DMS153 treated with DMSO at 0.1 percent for 48 hours (cell line): Measurements from ENCODE around the gene ITGA2B.
"Not testable (repeated sequence)": the region's sequence is repeated elsewhere in the genome, so short reads cannot be mapped to it uniquely, and the experiment has no call there.

ENCODE experiments used
- DNase-seq: peaks from one replicate; lab custom pipeline; 2025; ENCODE audit not compliant: unreplicated experiment; lab: John Stamatoyannopoulos, UW

ITGA2B gene

DNA sequence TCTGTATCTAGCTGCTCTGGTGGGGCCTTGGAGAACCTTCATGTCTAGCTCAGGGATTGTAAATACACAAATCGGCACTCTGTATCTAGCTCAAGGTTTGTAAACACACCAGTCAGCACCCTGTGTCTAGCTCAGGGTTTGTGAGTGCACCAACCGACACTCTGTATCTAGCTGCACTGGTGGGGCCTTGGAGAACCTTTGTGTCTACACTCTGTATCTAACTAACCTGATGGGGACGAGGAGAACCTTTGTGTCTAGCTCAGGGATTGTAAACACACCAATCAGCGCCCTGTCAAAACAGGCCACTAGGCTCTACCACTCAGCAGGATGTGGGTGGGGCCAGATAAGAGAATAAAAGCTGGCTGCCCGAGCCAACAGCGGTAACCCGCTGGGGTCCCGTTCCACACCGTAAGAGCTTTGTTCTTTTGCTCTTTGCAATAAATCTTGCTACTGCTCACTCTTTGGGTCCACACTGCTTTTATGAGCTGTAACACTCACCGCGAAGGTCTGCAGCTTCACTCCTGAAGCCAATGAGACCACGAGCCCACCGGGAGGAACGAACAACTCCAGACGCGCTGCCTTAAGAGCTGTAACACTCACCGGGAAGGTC lies 19.9 kb downstream of the ITGA2B start:
- DNase-seq: not testable (repeated sequence)

DNA sequence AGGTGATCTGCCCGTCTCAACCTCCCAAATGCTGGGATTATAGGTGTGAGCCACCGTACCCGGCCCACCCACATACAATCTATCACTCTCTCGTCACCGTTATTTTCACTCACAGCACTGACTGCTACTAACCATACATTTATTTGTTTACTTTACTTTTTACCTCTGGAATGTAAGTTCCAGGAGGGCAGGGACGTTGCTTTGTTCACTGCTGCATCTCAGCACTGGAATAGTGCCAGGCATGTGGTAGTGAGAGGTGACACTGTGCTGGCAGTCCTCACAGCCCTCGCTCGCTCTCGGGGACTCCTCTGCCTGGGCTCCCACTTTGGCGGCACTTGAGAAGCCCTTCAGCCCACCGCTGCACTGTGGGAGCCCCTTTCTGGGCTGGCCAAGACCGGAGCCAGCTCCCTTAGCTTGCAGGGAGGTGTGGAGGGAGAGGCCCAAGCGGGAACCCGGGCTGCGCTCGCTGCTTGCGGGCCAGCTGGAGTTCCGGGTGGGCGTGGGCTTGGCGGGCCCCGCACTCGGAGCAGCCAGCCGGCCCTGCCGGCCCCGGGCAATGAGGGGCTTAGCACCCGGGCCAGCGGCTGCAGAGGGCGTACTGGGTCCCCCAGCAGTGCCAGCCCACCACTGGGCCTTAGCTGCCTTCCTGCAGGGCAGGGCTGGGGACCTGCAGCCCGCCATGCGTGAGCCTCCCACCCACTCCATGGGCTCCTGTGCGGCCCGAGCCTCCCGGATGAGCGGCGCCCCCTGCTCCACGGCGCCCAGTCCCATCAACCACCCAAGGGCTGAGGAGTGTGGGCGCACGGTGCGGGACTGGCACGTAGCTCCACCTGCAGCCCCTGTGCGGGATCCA lies 20.8 kb downstream of the ITGA2B start:
- DNase-seq: not testable (repeated sequence)

DNA sequence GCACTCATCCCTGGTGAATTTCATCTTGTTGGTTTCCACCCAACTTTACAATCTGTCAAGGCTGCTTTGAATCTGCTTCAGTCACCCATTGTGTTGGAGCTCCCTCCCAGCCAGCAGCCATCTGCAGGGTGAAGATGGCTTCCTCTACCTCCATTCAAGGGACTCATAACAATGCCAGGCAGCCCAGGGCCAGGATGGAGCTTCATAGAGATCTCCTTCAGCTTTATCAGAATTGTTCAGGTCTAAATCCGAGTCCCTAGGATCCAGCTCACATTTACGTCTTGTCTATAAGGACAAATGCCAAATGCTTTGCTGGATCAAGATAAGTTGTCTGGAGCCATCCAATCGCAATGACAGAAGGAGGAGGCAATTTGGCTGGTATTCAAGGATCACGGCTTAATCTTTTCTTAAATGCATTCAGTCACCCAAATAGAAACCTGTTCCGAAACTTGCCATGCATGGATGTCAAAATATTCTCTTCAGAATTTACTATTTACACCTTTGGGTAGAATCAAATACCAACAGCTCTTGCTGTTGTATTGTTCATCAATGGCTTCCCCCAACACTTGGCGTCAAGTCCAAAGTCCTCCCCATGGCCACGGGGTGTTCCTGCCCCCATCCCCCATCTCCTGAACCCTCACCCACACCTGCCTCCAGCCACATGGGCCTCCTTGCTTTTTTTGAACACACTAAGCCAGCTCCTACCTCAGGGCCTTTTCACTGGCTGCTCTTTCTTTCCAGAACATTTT lies 22.0 kb downstream of the ITGA2B start:
- no peak for DNase-seq

DNA sequence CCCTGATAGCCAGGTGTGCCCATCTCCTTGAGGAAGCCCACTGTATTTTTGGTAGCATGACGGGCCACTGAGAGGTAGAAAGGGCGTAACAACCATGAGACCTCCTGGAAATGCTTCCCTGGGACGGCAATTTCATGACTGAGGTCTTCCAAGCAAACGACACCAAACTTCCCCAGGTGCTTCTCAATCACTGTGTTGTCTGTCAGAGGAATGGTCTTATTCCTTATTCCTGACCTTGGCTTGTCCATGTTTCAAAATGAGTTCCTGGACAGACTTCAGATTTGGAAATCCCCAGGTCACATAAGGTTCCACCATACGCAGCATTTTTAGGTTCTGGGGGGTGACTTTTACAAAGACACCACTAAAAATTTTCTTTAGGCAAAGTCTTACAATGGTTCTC lies 24.4 kb downstream of the ITGA2B start:
- not testable (repeated sequence) for DNase-seq

DNA sequence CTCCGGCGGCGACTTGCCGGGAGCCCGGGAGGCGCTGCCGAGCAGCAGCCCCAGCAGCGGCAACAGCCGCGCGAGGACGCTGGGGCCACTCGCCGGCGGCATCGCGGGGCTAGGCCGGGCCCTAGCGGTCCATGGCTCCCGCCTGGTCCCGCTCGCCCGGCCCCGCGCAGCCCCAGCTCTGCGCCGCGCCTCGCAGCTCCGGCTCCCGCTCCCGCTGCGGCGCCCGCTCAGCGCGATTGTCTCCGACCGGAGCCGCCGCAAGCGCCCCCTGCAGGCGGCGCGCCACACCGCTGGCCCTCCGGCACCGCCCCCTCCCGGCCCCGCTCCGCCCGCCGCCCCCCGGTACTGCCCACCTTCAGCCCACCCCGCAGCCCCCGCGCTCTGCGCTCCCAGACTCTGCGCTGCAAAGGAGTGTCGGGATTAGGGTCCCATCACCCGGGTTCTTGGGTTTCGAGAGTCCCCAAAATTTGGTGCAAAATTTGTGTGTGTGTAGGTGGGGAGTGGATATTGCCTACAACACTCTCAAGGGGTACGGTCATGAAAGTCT lies 25.8 kb downstream of the ITGA2B start, which contains the start of gene FAM171A2:
Gene FAM171A2 (minus strand): TSS at position 241 of the 547 bp plus-strand sequence. CDS start 139 bp downstream, at position 102.
- DNase-seq: peak; percentile 19

DNA sequence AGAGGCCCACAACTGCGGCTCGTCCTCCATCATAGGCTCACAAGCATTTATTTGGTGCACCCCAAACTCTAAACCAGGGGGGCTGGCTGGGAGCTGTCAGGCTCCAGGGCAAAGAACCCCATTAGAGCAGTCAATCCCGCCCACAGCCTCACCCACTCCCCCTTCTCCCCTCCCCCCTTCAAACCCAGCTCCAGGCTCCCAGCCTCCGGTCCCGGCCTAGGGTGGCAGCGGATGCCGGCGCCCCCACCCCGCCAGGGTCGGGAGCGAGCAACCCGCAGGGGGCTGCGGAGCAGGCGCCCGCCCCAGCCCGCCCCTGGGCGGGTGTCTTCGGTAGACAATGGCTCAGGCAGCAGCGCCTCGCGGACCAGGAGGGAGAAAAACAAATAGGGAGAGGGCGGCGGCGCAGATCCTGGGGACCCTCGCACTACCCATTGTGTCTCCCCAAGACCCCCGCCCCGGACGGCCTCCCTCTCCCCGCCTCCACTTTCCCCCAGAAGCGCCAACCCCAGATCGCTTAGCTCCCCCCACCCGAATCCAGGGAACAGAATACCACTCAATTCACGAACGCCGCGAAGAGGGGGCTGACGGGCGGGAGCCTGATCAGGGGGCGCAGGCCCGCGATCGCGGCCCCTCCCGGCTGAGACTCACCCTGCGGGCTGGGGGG lies 26.4 kb downstream of the ITGA2B start:
- no peak for DNase-seq

DNA sequence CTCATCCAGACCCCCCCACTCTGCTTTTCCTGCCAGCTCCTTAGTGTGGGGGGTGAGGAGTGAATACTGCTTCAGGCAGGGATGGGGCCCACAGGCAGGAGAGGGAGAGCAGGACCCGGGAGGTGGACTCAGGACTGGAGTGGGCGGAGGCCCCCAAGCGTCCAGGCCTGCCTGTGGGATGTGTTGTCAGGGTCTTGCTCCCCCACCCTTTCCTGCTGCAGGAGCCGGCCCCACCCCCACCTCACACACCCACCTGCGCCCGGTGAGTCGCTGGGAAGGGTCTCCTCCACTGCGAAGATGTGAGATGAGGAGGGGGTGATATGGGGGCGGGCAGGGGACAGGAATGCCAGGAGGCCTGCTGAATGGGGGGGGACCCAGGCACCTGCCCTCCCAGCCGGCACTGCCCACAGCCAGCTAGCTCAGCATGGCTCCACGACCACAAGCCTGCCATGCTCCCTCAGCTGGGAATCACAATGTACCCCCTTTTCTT lies 26.9 kb downstream of the ITGA2B start:
- no peak for DNase-seq

DNA sequence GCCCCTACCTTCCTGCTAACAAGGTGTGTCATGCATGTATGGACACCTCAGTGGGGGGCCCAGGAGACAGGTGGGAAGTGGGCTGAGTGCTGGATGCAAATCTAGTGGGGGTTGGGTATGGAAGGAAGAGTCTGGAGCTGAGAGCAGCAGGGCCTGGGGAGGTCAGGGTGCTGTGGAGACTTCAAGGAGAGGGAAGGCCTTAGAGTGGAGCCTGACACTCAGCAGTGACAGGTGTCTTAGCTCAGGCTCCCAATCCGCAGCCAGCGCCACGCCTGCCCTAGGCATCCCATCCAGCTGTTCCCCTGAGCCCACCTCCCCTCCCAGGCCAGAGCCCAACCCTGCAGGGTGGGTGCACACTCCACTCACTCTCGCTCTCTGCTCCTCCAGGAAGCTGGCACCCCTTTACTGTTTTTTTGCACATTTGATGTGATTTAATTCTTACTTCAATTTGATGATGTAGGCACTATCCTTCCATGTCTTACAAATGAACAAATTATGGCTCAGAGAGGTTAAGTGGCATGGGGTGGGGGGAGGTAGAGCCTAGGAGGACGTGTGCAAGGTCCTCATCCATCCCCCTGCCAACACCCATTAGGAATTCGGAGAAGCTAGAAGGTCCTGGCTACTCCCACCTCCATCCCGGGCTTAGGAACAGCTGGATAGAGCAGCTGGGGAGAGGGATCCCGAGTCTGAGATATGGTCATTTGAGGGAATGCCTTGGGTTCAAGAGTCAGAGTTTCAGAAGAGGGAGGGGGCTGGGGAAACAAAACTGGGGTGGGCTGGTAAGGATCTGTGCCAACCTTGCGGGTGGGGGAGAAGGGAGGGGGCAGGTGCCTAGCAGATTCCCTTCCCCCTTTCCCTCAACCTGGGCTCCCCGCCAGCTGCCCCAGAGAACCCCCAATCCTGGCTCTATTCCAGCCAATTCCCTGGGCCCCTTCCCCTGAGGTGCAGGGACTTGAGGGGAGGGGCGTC lies 27.9 kb downstream of the ITGA2B start:
- no peak for DNase-seq

DNA sequence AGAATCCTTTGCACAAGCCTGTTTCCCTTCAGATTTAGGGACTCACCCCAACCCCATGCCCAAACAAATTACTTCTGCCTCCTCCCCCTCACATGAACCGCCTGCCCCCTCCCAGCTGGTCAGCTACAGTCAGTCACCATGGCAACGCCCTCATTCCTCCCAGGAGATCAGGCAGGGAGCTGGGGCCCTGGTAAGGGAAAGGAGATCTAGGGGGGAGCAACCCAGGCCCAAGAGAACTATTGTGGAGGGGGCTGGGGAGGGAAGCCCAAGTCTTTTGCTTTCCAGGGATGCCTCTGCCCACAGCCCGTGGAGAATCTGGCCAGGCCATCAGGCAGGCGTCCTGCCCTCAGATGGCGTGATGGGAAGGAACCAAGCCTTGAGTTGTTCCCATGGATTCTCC lies 28.6 kb downstream of the ITGA2B start:
- DNase-seq: no peak

DNA sequence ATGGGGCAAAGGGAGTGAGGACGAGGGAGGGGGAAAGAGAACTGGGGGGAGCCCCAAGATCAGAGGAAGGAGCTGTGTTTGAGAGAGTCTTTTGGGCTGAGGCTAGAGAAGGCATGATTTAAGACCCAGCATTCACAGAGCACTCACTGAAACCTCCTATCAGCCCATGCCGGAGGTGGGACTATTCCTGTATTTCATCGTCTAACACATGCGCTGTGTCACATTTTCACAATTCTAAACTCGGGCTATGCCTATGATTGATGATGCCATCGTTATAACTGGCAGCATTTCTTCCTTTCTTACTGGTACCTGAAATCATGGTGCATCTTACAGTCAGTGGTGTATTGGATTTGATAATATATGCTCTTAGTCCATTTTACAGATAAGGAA lies 29.3 kb downstream of the ITGA2B start:
- no peak for DNase-seq

DNA sequence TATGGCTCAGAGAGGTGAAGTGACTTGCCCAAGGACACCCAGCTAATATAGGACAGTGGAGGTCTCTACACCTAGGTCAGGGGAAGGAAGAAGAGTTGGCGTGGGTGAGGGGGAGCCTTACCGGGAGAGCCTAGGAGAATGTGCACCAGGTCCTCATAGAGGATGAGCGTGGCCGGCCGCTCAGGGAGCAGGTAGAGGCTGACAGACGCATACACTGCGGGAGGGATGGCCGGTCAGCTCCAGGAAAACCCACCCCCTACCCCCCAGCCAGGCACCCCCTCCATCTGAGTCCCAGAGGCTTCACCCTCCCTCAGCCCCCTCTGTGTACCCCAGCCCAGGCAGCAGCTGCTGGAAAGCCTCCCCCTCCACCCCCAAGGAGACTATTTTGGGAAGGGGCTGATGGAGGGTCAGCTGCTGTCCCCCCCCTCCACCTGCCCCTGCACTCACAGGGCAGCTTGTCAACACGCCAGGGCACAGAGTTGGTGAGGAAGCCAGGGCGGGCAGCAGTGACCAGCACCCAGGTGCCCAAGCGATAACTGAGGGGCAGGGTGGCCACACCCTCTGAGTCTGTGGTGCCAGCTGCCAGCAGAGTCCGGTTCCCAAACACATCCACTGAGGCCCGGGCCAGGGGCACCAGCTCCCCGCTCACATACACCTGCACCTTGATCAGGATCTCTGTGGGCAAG lies 29.8 kb downstream of the ITGA2B start:
- DNase-seq: no peak

DNA sequence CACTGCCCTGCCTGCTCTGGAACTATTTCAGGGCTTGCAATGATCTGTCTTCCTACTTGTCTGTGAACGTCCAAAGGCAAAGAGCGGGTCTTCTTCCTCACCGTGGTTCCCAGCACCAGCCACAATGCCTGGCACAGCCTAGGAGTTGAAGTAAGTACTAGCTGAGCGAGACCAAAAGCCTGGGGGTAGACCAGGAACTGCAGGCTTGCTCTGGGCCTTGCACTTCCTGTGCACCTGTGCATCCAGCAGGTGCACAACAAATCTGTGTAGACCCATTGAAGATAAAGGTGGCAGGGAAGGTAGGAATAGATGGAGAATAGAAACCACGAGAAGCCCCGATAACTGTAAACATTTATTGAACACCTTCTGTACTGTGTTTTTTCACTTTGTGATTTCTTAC lies 30.4 kb downstream of the ITGA2B start:
- no peak for DNase-seq

DNA sequence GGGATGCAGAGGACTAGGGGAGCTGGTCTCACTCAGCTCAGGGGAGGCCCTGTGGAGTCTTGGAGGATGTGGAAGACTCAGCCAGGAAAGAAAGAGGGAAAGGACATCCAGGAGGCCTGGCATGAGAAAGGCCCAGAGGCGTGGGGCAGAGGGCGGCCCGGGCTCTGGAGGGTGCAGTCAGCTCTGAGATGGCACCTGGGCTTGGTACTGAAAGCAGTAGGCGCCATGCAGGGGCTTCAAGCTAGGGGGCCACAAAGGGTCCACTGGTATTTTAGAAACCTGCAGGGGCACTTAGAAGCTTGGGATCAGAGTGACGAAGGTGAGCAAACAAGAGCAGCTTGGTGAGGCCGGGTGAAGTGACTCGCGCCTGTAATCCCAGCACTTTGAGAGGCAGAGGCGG lies 31.4 kb downstream of the ITGA2B start:
- no peak for DNase-seq

DNA sequence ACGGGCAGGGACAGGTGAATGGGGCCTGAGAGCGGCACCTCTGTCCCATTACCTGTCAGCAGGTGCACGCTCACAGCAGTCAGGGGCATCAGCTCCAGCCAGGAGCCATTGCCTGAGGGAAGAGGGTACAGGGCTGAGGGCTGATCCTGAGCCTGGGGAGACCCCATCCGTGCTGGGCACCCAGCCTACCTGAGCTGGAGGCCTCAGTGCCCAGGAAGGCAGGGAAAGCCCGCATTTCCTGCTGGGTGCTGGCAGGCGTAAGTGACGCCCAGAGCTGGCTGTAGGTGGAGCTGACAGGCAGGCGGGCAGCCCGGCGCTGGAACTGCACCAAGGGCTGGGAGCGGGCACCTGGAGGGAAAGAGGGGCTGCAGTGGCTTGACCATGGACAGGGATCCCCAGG lies 33.2 kb downstream of the ITGA2B start:
- DNase-seq: no peak

DNA sequence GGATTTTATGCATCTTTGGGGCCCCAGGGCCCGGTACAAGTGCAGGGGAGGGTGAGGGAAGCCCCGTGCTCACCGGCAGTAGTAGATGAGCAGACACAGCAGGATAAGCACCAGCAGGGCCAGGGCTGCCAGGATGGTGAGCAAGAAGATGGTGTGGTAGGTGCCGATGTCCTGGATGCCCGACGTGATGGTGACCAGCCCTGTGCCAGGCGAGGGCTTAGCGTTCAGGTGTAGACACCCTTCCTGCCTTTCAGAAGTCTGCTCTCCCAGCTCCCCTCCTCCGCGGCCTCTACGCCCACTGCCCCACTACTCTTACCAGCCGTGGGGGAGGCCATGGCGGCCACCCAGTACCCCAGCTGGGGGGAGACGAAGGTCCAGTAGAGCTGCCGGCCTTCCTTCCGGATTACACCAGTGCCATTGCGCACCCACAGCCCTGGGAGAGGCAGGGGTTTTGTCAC lies 33.8 kb downstream of the ITGA2B start:
- no peak for DNase-seq

DNA sequence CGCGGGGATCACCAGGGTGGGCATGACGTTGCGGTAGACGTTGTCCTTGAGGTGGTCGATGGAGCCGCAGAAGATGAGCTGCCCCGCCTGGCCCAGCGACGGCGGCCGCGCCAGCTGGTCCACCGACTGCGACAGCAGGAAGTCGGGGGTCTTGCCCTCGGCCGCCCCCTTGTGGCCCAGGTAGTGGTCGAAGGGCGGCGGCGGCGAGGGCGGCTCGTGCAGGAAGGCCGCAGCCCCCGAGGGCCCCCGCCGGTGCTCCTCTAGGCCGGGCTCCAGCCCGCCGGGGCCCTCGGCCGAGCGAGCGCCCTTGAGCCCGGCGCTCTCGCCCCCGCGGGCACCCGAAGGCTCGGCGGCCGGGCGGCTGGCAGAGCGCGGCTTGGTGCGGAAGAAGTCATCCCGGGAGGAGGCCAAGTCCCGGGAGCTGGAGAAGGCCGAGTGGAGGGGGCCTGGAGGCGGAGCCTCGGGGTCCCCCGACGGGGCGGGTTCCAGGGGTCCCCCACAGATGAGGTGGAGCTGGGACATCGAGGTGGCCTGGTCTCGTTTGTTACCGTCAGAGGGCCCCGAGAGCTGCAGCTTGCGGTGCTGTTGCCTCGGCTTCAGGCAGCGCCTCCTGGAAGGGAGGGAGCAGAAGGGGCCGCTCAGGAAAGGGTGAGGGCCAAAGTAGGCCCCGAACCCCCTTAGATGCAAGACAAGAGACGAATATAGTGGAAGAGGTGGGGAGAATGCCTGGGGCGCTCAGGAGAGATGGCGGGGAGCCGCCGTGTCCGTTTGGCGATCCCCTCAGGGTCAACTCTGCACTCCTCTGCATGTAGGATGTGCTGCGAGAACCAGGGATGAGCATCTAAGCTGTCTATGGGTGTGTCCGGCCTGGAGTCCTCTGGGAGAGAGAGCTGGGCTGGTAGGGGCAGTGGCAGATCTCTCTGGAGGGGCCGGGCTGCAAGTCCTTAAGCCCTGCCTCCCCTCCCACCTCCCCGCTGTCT lies 34.6 kb downstream of the ITGA2B start:
- DNase-seq: no peak

DNA sequence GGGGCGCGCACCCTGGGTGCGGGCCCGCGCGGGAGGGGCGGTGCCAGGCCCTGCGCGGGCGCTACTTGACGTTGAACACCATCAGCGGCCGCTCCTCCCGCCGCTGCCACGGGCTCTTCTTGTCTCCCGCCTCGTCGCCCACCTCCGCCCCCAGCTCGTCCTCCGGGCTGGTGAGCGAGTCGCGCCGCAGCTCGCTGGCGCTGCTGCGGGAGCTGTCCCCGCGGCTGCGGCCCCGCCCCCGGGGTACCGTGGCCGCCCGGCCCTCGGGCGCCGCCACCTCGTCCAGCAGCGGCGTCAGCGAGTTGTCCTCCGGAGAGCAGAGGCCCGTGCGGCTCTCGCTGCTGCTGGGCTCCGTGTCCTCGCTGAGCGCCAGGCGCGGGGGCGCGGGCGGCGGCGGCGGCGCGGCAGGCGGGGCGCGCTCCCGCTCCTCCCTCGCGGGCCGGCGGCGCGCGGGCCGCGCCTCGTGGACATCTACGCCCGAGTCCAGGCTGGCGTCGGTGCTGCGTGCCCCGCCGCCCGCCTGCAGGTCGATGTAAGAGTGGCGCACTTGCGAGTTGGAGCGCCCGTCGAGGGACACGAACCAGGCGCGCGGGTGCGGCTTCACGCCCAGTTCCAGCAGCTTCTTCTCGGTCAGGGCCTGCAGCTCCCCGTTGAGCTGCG lies 35.6 kb downstream of the ITGA2B start:
- no peak for DNase-seq
